K562 (cell line): ENCODE results near the gene MCCD1. TPM values are rescaled to one million over a fixed set of nuclear protein-coding genes. Genes with fewer than 3 reads are reported as not detected.

Experiments used
- C11orf30 ChIP-seq: fragments of 450-650 bp; IDR thresholded peaks from 2 replicates; pipeline ENCODE4 v1.6.1; 2016; ENCODE audit warnings: low read depth, mild to moderate bottlenecking
- CBX3 ChIP-seq, 2 experiments: IDR thresholded peaks; 1 replicate in 1 of 2; 2 replicates in 1 of 2; pipeline ENCODE4 v1.6.1; 2012; ENCODE audit warnings: inconsistent platforms in 2 of 2, low read length in 2 of 2, borderline replicate concordance in 1 of 2, control low read depth in 1 of 2
- FOSL1 ChIP-seq: fragments of 200-800 bp; sonication (Bioruptor generic); conservative IDR thresholded peaks from 2 replicates; pipeline ENCODE4 v1.6.1; 2016; ENCODE audit warnings: missing genetic modification characterization, missing compliant biosample characterization
- FOXA3 ChIP-seq, 2 experiments: fragments of 450-650 bp in 1 of 2; sonication (generic) in 1 of 2; formaldehyde crosslinking; IDR thresholded peaks in 1 of 2; conservative IDR thresholded peaks in 1 of 2; 2 replicates each; pipeline versions ENCODE4 v1.4.0 to v1.8.0; 2020 to 2022; ENCODE audit warnings: mild to moderate bottlenecking in 2 of 2, missing genetic modification reagents in 1 of 2
- NELFE ChIP-seq: IDR thresholded peaks from 2 replicates; pipeline ENCODE4 v1.6.1; 2011; ENCODE audit warnings: mild to moderate bottlenecking; ENCODE audit not compliant: insufficient read depth, insufficient read length
- NFIC ChIP-seq: fragments of 450-650 bp; IDR thresholded peaks from 2 replicates; pipeline ENCODE4 v1.6.1; 2017; ENCODE audit warnings: mild to moderate bottlenecking, inconsistent platforms
- NRF1 ChIP-seq, 2 experiments: fragments of 450-650 bp; IDR thresholded peaks in 1 of 2; conservative IDR thresholded peaks in 1 of 2; 2 replicates each; pipeline ENCODE4 v1.6.1; 2014; ENCODE audit warnings: mild to moderate bottlenecking in 2 of 2
- SAFB2 ChIP-seq: fragments of 200-400 bp; formaldehyde crosslinking; IDR thresholded peaks from 2 replicates; pipeline ENCODE4 v1.6.1; 2018; ENCODE audit warnings: borderline replicate concordance, low read length, low read depth, moderate library complexity; ENCODE audit not compliant: severe bottlenecking
- SIRT6 ChIP-seq: IDR thresholded peaks from one replicate; pipeline ENCODE4 v1.6.1; 2012; ENCODE audit warnings: low read depth, mild to moderate bottlenecking, control low read depth, inconsistent platforms, low read length, moderate library complexity
- SIX5 ChIP-seq, 2 experiments: IDR thresholded peaks; 2 replicates each; pipeline ENCODE4 v1.6.1; 2011; ENCODE audit warnings: low read length in 2 of 2, borderline replicate concordance in 1 of 2, low read depth in 1 of 2, mild to moderate bottlenecking in 1 of 2, moderate library complexity in 1 of 2; ENCODE audit not compliant: insufficient read depth in 1 of 2
- ZNF76 ChIP-seq: fragments of 250-450 bp; sonication (Bioruptor Pico); IDR thresholded peaks from 2 replicates; pipeline ENCODE4 v1.4.0; 2020; ENCODE audit warnings: mild to moderate bottlenecking, moderate library complexity, borderline replicate concordance
- polyA plus RNA-seq, 8 experiments: library from polyadenylated mRNA; depleted of rRNA in 4 of 8; stranded (reverse) in 5 of 8; unstranded in 3 of 8; fragments of >200 nt; fragmentation: Nextera tagmentation in 2 of 8; fragmentation: Illumina TruSeq in 1 of 8; extraction: Ambion mirVana in 2 of 8; extraction: Trizol in 1 of 8; gene quantifications; 2 replicates each; pipeline versions ENCODE4 v1.2.1 to v1.2.3, GENCODE V29; 2011 to 2014; ENCODE audit warnings: inconsistent platforms in 1 of 8, missing spikeins in 1 of 8
- total RNA-seq, 7 experiments: library from RNA; depleted of rRNA in 6 of 7; stranded (reverse); fragments of >200 nt in 6 of 7; fragmentation: Illumina TruSeq in 2 of 7; extraction: Trizol in 2 of 7; gene quantifications; 2 replicates each; pipeline versions ENCODE4 v1.2.1 to v1.2.3, GENCODE V29; 2011 to 2021; ENCODE audit warnings: low replicate concordance in 1 of 7
- TF ChIP-seq, protein P1 (sequence below): fragments of 450-650 bp; IDR thresholded peaks from 2 replicates; pipeline ENCODE4 v1.6.1; 2018; ENCODE audit not compliant: partially characterized antibody
- TF ChIP-seq, protein P2 (sequence below): sonication (generic); formaldehyde crosslinking; IDR thresholded peaks from 2 replicates; pipeline ENCODE4 v1.8.0; 2022; ENCODE audit warnings: missing genetic modification reagents, mild to moderate bottlenecking, borderline replicate concordance
- TF ChIP-seq, protein P3 (sequence below): fragments of 150-350 bp; conservative IDR thresholded peaks from 2 replicates; pipeline ENCODE4 v1.6.1; 2014; ENCODE audit warnings: low read length
- TF ChIP-seq, protein P4 (sequence below): fragments of 450-650 bp; IDR thresholded peaks from 2 replicates; pipeline ENCODE4 v1.7.1; 2018; ENCODE audit warnings: mild to moderate bottlenecking, low read depth; ENCODE audit not compliant: partially characterized antibody

Gene MCCD1
- total and polyA plus RNA-seq, 9 of the 15 experiments (the other 6 are each of a cell fraction or from before 2014, with no cell fraction given): not detected

DNA sequence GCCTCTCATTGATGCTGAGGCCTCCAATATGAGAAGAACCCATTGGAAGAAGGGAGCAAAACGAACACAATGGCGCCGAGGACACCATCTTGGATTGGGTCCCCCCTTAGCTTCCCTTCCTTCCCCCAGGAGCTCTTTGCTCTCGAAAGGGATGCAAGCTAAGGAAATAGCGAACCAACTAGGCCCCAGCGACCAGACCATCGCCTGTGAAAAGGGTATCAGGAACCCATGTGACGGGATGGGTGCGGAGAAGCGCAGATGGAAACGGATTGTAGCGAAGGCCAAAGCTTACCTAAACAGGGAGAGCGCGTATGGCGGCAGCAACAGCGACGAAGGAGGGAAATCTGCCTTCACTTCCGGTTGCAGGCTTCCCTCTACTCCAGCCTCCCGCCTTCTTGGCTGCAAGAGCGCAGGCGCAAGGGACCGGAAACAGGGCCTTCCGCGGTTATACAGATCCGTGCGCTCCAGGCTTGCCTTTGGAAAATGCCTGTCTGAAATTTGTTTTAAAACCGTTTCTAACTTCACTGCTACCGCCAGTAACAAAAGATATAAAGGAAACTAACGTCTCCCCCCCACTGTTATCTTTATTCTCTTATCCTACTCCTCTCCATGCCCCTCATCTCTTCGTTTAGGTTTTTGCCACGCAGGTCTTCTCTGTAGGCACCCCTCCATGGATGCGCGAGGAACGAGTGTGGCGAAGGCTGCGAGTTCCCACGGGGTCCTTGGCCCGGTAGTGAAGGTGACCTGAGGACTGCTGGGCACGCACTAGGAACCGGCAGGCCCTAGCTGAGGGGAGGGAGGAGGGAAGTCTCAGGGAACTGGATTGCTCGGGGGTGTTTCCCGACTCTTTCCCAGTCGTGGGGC is 13.1 kb downstream of the MCCD1 start, which contains the start of gene DDX39B (continued):
- TF ChIP-seq, protein P1, sequence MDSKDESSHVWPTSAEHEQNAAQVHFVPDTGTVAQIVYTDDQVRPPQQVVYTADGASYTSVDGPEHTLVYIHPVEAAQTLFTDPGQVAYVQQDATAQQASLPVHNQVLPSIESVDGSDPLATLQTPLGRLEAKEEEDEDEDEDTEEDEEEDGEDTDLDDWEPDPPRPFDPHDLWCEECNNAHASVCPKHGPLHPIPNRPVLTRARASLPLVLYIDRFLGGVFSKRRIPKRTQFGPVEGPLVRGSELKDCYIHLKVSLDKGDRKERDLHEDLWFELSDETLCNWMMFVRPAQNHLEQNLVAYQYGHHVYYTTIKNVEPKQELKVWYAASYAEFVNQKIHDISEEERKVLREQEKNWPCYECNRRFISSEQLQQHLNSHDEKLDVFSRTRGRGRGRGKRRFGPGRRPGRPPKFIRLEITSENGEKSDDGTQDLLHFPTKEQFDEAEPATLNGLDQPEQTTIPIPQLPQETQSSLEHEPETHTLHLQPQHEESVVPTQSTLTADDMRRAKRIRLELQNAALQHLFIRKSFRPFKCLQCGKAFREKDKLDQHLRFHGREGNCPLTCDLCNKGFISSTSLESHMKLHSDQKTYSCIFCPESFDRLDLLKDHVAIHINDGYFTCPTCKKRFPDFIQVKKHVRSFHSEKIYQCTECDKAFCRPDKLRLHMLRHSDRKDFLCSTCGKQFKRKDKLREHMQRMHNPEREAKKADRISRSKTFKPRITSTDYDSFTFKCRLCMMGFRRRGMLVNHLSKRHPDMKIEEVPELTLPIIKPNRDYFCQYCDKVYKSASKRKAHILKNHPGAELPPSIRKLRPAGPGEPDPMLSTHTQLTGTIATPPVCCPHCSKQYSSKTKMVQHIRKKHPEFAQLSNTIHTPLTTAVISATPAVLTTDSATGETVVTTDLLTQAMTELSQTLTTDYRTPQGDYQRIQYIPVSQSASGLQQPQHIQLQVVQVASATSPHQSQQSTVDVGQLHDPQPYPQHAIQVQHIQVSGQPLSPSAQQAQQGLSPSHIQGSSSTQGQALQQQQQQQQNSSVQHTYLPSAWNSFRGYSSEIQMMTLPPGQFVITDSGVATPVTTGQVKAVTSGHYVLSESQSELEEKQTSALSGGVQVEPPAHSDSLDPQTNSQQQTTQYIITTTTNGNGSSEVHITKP: peak; percentile 59
- no peak for TF ChIP-seq SAFB2
- no peak for TF ChIP-seq SIRT6
- peak; percentile 76 for TF ChIP-seq C11orf30
- TF ChIP-seq, protein P2, sequence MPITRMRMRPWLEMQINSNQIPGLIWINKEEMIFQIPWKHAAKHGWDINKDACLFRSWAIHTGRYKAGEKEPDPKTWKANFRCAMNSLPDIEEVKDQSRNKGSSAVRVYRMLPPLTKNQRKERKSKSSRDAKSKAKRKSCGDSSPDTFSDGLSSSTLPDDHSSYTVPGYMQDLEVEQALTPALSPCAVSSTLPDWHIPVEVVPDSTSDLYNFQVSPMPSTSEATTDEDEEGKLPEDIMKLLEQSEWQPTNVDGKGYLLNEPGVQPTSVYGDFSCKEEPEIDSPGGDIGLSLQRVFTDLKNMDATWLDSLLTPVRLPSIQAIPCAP (CRISPR knock-in tag): no peak
- TF ChIP-seq ZNF76 (CRISPR knock-in tag): 0 out of 2 replicates have a peak, but pooled peaks have one; percentile 63
- TF ChIP-seq FOSL1 (tag): no peak
- TF ChIP-seq, protein P3, sequence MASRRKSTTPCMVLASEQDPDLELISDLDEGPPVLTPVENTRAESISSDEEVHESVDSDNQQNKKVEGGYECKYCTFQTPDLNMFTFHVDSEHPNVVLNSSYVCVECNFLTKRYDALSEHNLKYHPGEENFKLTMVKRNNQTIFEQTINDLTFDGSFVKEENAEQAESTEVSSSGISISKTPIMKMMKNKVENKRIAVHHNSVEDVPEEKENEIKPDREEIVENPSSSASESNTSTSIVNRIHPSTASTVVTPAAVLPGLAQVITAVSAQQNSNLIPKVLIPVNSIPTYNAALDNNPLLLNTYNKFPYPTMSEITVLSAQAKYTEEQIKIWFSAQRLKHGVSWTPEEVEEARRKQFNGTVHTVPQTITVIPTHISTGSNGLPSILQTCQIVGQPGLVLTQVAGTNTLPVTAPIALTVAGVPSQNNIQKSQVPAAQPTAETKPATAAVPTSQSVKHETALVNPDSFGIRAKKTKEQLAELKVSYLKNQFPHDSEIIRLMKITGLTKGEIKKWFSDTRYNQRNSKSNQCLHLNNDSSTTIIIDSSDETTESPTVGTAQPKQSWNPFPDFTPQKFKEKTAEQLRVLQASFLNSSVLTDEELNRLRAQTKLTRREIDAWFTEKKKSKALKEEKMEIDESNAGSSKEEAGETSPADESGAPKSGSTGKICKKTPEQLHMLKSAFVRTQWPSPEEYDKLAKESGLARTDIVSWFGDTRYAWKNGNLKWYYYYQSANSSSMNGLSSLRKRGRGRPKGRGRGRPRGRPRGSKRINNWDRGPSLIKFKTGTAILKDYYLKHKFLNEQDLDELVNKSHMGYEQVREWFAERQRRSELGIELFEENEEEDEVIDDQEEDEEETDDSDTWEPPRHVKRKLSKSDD: peak; percentile 78; the same call in 1 of the 2 replicates
- TF ChIP-seq NFIC: peak; percentile 72
- TF ChIP-seq, protein P4, sequence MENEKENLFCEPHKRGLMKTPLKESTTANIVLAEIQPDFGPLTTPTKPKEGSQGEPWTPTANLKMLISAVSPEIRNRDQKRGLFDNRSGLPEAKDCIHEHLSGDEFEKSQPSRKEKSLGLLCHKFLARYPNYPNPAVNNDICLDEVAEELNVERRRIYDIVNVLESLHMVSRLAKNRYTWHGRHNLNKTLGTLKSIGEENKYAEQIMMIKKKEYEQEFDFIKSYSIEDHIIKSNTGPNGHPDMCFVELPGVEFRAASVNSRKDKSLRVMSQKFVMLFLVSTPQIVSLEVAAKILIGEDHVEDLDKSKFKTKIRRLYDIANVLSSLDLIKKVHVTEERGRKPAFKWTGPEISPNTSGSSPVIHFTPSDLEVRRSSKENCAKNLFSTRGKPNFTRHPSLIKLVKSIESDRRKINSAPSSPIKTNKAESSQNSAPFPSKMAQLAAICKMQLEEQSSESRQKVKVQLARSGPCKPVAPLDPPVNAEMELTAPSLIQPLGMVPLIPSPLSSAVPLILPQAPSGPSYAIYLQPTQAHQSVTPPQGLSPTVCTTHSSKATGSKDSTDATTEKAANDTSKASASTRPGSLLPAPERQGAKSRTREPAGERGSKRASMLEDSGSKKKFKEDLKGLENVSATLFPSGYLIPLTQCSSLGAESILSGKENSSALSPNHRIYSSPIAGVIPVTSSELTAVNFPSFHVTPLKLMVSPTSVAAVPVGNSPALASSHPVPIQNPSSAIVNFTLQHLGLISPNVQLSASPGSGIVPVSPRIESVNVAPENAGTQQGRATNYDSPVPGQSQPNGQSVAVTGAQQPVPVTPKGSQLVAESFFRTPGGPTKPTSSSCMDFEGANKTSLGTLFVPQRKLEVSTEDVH: peak; percentile 93
- no peak for TF ChIP-seq NELFE
- no peak for TF ChIP-seq SIX5 (IDR thresholded peaks at IDR 0.05; ENCODE audit: borderline replicate concordance in 1 of 2, insufficient read depth in 1 of 2, low read depth in 1 of 2, low read length in 2 of 2)
- TF ChIP-seq FOXA3 (CRISPR knock-in tag; conservative IDR thresholded peaks at IDR 0.05 in 1 of 2, IDR thresholded peaks at IDR 0.05 in 1 of 2): no peak
- TF ChIP-seq CBX3 (IDR thresholded peaks at IDR 0.05; ENCODE audit: borderline replicate concordance in 1 of 2, low read length in 2 of 2): peak in 1 of 2 experiments; percentile 22; a peak in 1 of 3 replicates
- TF ChIP-seq NRF1 (conservative IDR thresholded peaks at IDR 0.05 in 1 of 2, IDR thresholded peaks at IDR 0.05 in 1 of 2): peak; percentile 95 to 96
